Nephron (organoid): Measurements from ENCODE around the gene FNDC3B.

Experiments used
- H3K27ac Mint-ChIP-seq, 3 experiments: 2 replicates each; pipeline ENCODE4 v1.8.0; 2020; ENCODE audit warnings: mixed read lengths in 3 of 3, mild to moderate bottlenecking in 2 of 3, moderate library complexity in 1 of 3
- H3K27me3 Mint-ChIP-seq: 2 replicates; pipeline ENCODE4 v1.8.0; 2021; ENCODE audit warnings: low read depth, mild to moderate bottlenecking, moderate library complexity, mixed read lengths
- H3K36me3 Mint-ChIP-seq: 2 replicates; pipeline ENCODE4 v1.8.0; 2020; ENCODE audit warnings: low read depth, mixed read lengths
- H3K4me1 Mint-ChIP-seq: 2 replicates; pipeline ENCODE4 v1.8.0; 2020; ENCODE audit warnings: mixed read lengths
- H3K4me3 Mint-ChIP-seq, 3 experiments: 2 replicates each; pipeline ENCODE4 v1.8.0; 2020; ENCODE audit warnings: mild to moderate bottlenecking in 3 of 3, mixed read lengths in 3 of 3, moderate library complexity in 2 of 3
- H3K9me3 Mint-ChIP-seq: 2 replicates; pipeline ENCODE4 v1.8.0; 2020; ENCODE audit warnings: mixed read lengths
- CTCF ChIP-seq, 3 experiments: fragments of 200-600 bp; sonication (generic); IDR thresholded peaks; one replicate each; pipeline ENCODE4 v1.5.0; 2021; ENCODE audit warnings: antibody characterized with exemption in 3 of 3; ENCODE audit not compliant: unreplicated experiment in 3 of 3

The FNDC3B gene

GRCh38 chr3:172317481-172317880, 278.1 kb downstream of the FNDC3B start:
- no peak for TF ChIP-seq CTCF (IDR thresholded peaks at IDR 0.05; ENCODE audit: unreplicated experiment in 3 of 3)
- peaks cover 73% of the 10 kb centered on the region for H3K36me3 Mint-ChIP-seq
- H3K27me3 Mint-ChIP-seq: no peaks in the 10 kb centered on the region

DNA sequence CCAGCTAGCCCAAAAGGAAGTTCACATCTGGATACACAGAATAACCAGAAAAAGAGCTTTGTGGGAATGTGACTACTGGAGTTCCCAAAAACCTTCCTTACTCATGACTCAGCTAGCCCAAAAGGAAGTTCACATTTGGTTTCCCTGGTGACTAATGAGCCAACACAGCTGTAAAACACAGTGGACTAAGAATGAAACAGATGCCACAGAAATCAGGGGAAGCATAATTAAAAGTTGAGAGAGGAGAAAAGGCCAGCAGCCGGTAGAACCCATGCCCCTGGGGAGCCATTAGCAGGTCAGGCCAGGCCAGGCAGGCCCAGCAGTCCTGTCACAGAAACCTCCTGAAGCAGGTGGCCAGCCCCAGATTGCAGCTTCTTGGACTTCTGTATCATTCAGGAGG, 278.6 kb downstream of the FNDC3B start:
- no peaks in the 10 kb centered on the region for H3K27me3 Mint-ChIP-seq
- peak overlapping the region in 1 of 3 experiments; percentile 13 for H3K4me3 Mint-ChIP-seq
- peak overlapping the region; percentile 6 to 98 (median 40) for H3K27ac Mint-ChIP-seq
- H3K36me3 Mint-ChIP-seq: peaks cover 73% of the 10 kb centered on the region
- no peaks in the 10 kb centered on the region for H3K9me3 Mint-ChIP-seq
- TF ChIP-seq CTCF (IDR thresholded peaks at IDR 0.05; ENCODE audit: unreplicated experiment in 3 of 3): no peak
- peaks cover 69% of the 10 kb centered on the region for H3K4me1 Mint-ChIP-seq

More at GRCh38 chr3:172317481-172317880, 278.1 kb downstream of the FNDC3B start:
- no peak overlapping the region for H3K4me3 Mint-ChIP-seq
- H3K27ac Mint-ChIP-seq: peak overlapping the region in 2 of 3 experiments; percentile 41 to 98
- no peaks in the 10 kb centered on the region for H3K9me3 Mint-ChIP-seq
- peaks cover 74% of the 10 kb centered on the region for H3K4me1 Mint-ChIP-seq

DNA sequence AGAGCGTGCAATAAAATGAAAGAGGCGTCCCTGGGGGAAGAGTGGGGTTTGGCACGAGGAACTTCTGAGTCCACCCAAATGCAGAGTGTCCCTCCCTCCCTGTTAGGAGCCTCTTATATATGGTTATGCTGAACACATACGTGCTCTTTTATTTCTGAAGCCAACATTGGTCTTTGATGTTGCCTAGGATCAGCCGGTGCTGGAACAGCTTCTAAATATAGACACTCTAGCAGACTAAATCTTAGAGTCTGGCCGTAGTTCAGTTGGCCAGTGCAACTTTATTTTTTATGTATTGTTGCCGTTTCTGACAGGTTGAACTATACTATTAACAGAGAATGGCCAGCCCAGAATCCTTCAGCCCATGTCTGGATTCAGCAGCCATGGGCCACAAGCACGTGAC, 280.2 kb downstream of the FNDC3B start:
- H3K9me3 Mint-ChIP-seq: no peaks in the 10 kb centered on the region
- no peaks in the 10 kb centered on the region for H3K27me3 Mint-ChIP-seq
- H3K4me3 Mint-ChIP-seq: peak overlapping the region in 2 of 3 experiments; percentile 16 to 65
- H3K4me1 Mint-ChIP-seq: peaks cover 60% of the 10 kb centered on the region
- peaks cover 67% of the 10 kb centered on the region for H3K36me3 Mint-ChIP-seq
- no peak for TF ChIP-seq CTCF (IDR thresholded peaks at IDR 0.05; ENCODE audit: unreplicated experiment in 3 of 3)
- H3K27ac Mint-ChIP-seq: peak overlapping the region; percentile 57 to 98 (median 97)

- Mint-ChIP-seq H3K27me3 (no peaks in the 10 kb centered on the region), H3K27ac (peak overlapping the region in 1 of 3 experiments; percentile 98), H3K4me1 (peaks cover 55% of the 10 kb centered on the region), H3K4me3 (no peak overlapping the region), H3K9me3 (no peaks in the 10 kb centered on the region), H3K36me3 (peaks cover 69% of the 10 kb centered on the region)
- TF ChIP-seq CTCF (IDR thresholded peaks at IDR 0.05; ENCODE audit: unreplicated experiment in 3 of 3): no peak
These were observed 281.1 kb downstream of the FNDC3B start for GRCh38 chr3:172320468-172320867.

- Mint-ChIP-seq H3K27me3 (no peaks in the 10 kb centered on the region), H3K4me1 (peaks cover 52% of the 10 kb centered on the region), H3K36me3 (peaks cover 72% of the 10 kb centered on the region), H3K27ac (peak overlapping the region in 1 of 3 experiments; percentile 98), H3K4me3 (no peak overlapping the region), H3K9me3 (no peaks in the 10 kb centered on the region)
- no peak for TF ChIP-seq CTCF (IDR thresholded peaks at IDR 0.05; ENCODE audit: unreplicated experiment in 3 of 3)
These were observed 281.7 kb downstream of the FNDC3B start for GRCh38 chr3:172321035-172321434.

DNA sequence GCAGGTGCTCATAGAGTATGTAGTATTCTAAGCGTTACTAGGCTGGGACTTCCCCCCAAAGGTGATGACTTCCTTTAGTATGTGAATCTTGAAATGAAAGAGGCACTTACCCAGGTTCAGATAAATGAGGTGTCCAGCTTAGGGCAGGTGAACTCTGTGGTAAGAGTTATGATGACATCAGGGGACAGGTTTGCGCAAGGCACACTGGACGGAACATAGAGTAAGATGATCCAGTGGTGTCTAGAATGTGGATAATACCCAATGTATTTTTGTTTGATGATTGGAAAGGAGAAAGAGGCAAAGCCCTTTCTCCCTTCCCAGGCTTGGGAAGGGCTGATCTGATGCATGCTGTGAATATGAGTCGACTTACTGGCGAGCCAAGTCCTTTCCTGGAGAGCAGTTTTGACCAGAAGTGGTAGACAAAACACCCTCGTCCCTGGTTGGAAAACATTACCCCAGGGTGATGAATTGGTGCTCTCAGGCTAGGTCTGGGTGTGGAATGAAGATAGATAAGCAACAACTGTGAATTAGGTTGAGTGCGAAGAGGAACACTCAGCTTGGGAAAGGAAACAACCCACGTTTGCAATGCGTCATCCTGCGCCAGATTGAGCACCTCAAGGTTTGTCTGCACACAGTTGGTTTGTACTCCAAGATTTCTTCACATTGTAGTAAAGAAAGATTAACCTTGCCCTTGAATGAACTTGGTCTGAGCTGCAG, 284.7 kb downstream of the FNDC3B start:
- Mint-ChIP-seq H3K27me3 (no peaks in the 10 kb centered on the region), H3K9me3 (no peaks in the 10 kb centered on the region), H3K27ac (peak overlapping the region in 2 of 3 experiments; percentile 14 to 55), H3K4me1 (peaks cover 26% of the 10 kb centered on the region), H3K36me3 (peaks cover 77% of the 10 kb centered on the region), H3K4me3 (no peak overlapping the region)
- no peak for TF ChIP-seq CTCF (IDR thresholded peaks at IDR 0.05; ENCODE audit: unreplicated experiment in 3 of 3)
